Motor neuron (in vitro differentiated cells): ENCODE measurements around the gene ZNF784. TPM values are rescaled to one million over a fixed set of nuclear protein-coding genes. Genes with fewer than 3 reads are reported as not detected.

Experiments used
- ATAC-seq, 8 experiments: fragments of 200-7000 bp; cut with Tn5 transposase; replicated peaks in 6 of 8; 2 replicates each; pipeline ENCODE4 v1.8.0; 2021; ENCODE audit warnings: mild to moderate bottlenecking in 8 of 8, moderate library complexity in 8 of 8
- H3K27ac ChIP-seq, 2 donors: fragments of 250-450 bp; sonication (Bioruptor Pico); 2 replicates each; pipeline ENCODE4 v1.9.0; 2021; ENCODE audit warnings: antibody characterized with exemption in 2 of 2, mild to moderate bottlenecking in 2 of 2, moderate library complexity in 1 of 2
- H3K4me1 ChIP-seq, 2 donors: fragments of 250-450 bp; sonication (Bioruptor Pico); replicated peaks in 1 of 2; 2 replicates each; pipeline ENCODE4 v1.6.1; 2021; ENCODE audit warnings: antibody characterized with exemption in 2 of 2, mild to moderate bottlenecking in 2 of 2, moderate library complexity in 1 of 2
- H3K4me3 ChIP-seq, 5 donors: fragments of 250-450 bp; sonication (Bioruptor Pico); 2 replicates each; pipeline ENCODE4 v1.9.0; 2021; ENCODE audit warnings: antibody characterized with exemption in 5 of 5, mild to moderate bottlenecking in 5 of 5, moderate library complexity in 4 of 5
- WGBS, 10 experiments: fragments of 450-650 bp; shearing (Covaris generic); methylation state at CpG; one replicate each; pipeline ENCODE4 v1.0.0; 2022; 5-methylcytosine and 5-hydroxymethylcytosine counted together
- in situ Hi-C, 9 experiments: fragments of 400-800 bp; cut with MboI; loops; one replicate each; pipeline ENCODE4 v1.15.0; 2021; ENCODE audit warnings: low sequenced_read_pairs in 9 of 9, low pct_unique_long_range_greater_than_20kb in 2 of 9; ENCODE audit not compliant: unreplicated experiment in 9 of 9
- total RNA-seq, 8 experiments: library from RNA; unstranded; fragments of 300-600 nt; gene quantifications; 2 replicates each; pipeline versions ENCODE4 v1.2.3 to v1.2.4, GENCODE V29; 2022

ZNF784 gene
- total RNA-seq, 8 experiments from 2014 or later = 1.6 to 8.2 (median 4.1) TPM

- in situ Hi-C loops = no loop called here
- WGBS, 10 experiments = 86 to 100% (median 100%) methylated on average over 1 to 2 of the region's 3 CpGs; no CpG with 5 or more reads in 2 of the 10 experiments
- no peak overlapping the region for H3K27ac ChIP-seq
Measured at GRCh38 chr19:55611983-55612645, 12.3 kb downstream of the ZNF784 start.

DNA sequence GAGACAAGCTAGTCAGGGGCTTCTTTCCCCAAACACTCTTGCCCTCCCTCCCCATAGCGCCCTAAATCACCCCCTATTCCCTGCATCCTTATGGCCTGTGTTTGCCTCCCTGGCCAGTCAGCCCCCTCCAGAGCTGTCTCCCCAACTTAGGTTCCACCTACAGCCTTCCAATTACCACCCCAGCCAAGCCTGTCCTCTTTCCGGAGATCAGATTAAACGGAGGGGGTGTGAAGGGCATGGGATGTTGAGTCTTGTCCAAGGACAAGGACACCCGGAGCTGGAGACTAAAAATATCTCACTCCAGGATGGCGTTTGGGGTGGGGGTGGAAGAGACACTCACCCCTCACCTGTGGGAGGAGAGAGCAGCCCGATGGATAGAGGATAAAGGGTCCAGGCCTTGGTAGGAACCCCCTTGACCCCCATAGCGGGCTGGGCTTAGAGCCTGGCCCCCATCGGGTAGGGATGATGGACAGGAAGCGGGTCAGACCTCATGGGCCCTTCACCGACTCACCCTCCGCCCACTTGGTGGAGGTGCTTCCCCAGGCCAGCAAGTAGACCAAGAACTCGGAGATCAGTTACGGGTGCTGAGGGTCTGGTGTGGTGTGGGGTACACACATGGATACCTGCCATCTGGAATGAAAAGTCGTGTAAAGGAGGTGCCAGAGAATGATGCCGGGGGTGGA lies 12.9 kb downstream of the ZNF784 start:
- ATAC-seq = no peak
- 0 to 100% (median 77%) methylated on average over 1 to 4 of the region's 15 CpGs; no CpG with 5 or more reads in 4 of the 10 experiments for WGBS, 10 experiments
- Histone ChIP-seq H3K4me1 (peaks cover 0 to 5% of the 10 kb centered on the region in 2 donors), H3K27ac (peak overlapping the region in 1 of 2 donors; percentile 20), H3K4me3 (no peak overlapping the region)
- in situ Hi-C loops = no loop called here

More at GRCh38 chr19:55611983-55612645, 12.3 kb downstream of the ZNF784 start:
- Histone ChIP-seq H3K4me3 (no peak overlapping the region), H3K4me1 (no peaks in the 10 kb centered on the region)
- no peak for ATAC-seq

DNA sequence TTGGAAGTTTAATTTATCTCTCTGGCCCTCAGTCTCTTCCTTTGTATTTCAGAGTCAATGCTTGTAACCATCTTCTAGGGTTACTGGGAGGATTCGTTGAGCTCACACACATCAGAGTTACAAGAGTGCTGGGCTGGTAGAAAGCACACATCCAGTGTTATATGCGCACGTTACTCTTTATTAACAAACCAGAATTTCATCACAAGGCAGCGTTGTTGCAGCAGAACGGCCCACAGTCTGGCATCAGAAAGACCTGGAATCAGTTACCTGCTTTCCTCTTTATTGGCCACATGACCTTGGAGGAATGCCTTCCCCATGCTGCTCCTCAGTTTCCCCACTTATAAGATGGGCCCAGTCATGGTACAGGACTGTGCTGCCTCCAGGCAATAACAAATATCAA lies 15.0 kb downstream of the ZNF784 start:
- no peak for ATAC-seq
- H3K4me1 ChIP-seq = peaks cover under 1 to 7% of the 10 kb centered on the region in 2 donors
- in situ Hi-C loops = loop anchor here in 1 of 9 experiments (10.0 kb wide), 1 partner anchor 95 kb away; no protein-coding TSS in a partner anchor
- H3K4me3 ChIP-seq = no peak overlapping the region
- no peak overlapping the region for H3K27ac ChIP-seq
- WGBS, 10 experiments = 40 to 100% (median 91%) methylated on average over 1 to 5 of the region's 5 CpGs; no CpG with 5 or more reads in 3 of the 10 experiments

DNA sequence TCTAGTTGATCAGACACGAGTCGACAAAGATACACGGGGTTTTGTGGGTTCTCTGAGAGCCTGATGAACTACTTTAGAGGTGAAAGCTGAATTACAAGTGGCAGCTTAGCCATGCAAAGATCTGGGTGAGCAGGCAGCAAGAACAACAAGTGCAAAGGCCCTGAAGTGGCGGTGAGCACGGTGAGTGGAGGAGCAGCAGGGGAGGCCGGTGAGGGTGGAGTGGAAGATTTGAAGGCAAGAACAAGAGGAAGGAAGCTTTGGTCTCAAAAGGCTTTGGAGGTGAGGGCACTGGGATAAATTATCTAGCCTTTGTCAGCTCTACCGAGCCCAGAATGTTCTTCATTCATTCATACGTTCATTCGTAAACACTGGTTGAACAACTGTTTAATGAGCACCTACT lies 17.5 kb downstream of the ZNF784 start:
- ATAC-seq = no peak

DNA sequence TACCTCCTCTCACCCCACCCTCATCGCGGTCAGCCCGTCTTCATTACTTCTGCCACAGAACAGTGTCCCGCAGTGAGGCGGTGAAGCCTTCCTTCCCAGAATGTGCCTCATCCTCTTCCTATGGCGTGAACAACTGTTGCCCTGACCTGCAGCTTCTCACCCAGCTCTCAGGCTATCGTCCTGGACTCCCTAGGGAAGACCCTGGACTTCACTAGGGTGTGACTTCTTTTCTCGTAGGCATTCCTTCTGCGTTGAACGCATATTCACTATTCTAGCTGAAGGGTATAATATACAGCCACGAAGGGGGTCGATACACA lies 17.9 kb downstream of the ZNF784 start:
- Histone ChIP-seq H3K27ac (peak overlapping the region in 1 of 2 donors; percentile 97), H3K4me3 (peak overlapping the region; percentile 58 to 84 (median 72)), H3K4me1 (peaks cover 3 to 11% of the 10 kb centered on the region in 2 donors)
- in situ Hi-C loops = loop anchor here in 1 of 9 experiments (10.0 kb wide), 1 partner anchor 92 kb away; no protein-coding TSS in a partner anchor
- WGBS, 10 experiments = 7 to 20% (median 17%) methylated on average over 1 to 11 of the region's 12 CpGs; no CpG with 5 or more reads in 5 of the 10 experiments
- ATAC-seq = no peak

More for the DNA sequence above, 17.5 kb downstream of the ZNF784 start:
- peak overlapping the region in 4 of 5 donors; percentile 61 to 84 (median 74) for H3K4me3 ChIP-seq
- 67 to 95% (median 76%) methylated on average over 2 to 8 of the region's 9 CpGs; no CpG with 5 or more reads in 3 of the 10 experiments for WGBS, 10 experiments
- in situ Hi-C loops = loop anchor here in 1 of 9 experiments (10.0 kb wide), 1 partner anchor 92 kb away; no protein-coding TSS in a partner anchor
- no peak overlapping the region for H3K27ac ChIP-seq
- peaks cover 3 to 11% of the 10 kb centered on the region in 2 donors for H3K4me1 ChIP-seq

DNA sequence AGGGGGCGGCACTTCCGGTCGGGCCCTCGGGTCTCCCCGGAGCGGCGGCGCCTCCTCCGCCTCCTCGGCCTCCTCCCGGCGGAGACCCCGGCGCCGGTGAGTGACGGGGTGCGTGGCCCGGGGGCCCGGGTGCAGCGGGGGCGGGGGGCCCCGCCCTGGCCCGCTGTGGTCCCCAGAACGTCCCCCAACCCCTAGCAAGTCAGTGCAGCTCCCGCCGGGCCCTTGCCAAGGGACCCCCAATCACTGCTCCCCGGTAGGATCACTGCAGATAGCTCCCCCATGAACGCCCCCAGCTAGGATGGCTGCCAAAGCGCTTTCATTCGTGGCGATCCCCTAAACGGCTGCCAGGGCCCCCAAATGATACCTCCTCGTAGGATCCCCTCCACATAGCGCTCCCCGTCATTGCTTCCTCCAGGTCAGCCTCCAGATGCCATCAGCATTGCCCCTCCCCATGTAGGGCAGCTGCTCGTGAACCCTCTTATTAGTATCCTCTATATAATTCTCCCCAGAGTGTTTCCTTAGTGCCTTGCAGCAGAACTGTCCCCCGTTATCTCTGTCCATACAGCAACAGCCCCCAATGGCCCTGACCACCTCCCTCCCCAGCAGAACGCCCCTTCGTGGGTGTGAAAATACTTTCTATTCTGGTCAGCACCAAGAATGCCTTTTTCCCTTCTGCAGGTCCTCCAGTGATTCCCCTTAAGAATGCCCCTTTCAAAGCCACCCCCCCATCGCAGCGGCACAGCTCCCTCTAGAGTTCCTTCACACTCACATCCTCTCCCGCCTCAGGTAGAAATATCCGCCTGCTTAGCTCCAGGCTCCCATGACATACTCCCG lies 18.5 kb downstream of the ZNF784 start, which contains the start of gene ZNF865:
TSS of gene ZNF865 (plus strand) at position 11 of the 834 bp plus-strand sequence. CDS start 7,972 bp downstream, outside the sequence.
- ATAC-seq = peak; percentile 36 to 56 (median 42)
- Histone ChIP-seq H3K4me3 (peak within 1 kb of the TSS; percentile 58 to 84 (median 72)), H3K4me1 (peaks cover 6 to 14% of the 10 kb centered on the region in 2 donors), H3K27ac (peak within 1 kb of the TSS; percentile 91 to 97)
- whole genome bisulfite sequencing, 10 experiments = 0 to 7% (median 4%) methylated on average over 1 to 7 of the region's 44 CpGs; no CpG with 5 or more reads in 5 of the 10 experiments
- in situ Hi-C loops = loop anchor here in 1 of 9 experiments (10.0 kb wide), 1 partner anchor 91 kb away; no protein-coding TSS in a partner anchor

- Histone ChIP-seq H3K4me3 (peak overlapping the region; percentile 58 to 84 (median 72)), H3K27ac (peak overlapping the region; percentile 91 to 97), H3K4me1 (peaks cover 6 to 15% of the 10 kb centered on the region in 2 donors)
- in situ Hi-C loops = loop anchor here in 1 of 9 experiments (10.0 kb wide), 1 partner anchor 90 kb away; no protein-coding TSS in a partner anchor
- whole genome bisulfite sequencing, 10 experiments = 0 to 2% methylated on average over 2 to 9 of the region's 43 CpGs; no CpG with 5 or more reads in 8 of the 10 experiments
- peak; percentile 62 to 85 (median 81) for ATAC-seq
Measured at GRCh38 chr19:55605207-55605636, 19.1 kb downstream of the ZNF784 start.

DNA sequence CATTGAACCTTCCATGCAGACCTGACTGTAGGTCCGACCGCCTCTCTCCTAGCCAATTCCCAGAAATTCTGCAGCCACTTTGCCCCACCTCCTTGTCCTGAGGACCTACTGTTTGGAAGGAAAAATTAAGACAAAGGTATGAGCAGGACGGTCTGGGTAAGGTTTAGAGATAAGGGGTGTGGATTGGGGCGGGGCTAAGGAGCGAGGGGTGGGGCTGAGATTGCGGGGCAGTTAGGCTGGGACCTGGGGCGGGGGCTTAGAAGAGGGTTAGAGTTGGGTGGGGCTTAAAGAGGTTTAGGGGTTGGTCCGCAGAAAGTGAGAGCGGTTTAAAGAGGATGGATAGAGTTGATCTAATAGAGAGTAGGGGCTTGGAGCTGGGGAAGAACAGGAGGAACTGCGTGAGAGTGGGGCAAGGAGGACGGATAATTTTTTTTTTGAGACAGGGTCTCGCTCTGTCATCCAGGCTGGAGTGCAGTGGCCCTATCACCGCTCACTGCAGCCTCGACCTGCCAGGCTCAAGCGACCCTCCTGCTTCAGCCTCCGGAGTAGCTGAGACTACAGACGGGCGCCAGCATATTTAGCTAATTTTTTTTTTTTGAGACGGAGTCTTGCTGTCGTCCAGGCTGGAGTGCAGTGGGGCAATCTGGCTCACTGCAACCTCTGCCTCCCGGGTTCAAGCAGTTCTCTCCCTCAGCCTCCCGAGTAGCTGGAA lies 20.6 kb downstream of the ZNF784 start:
- H3K4me1 ChIP-seq = peaks cover 6 to 15% of the 10 kb centered on the region in 2 donors
- in situ Hi-C loops = loop anchor here in 1 of 9 experiments (10.0 kb wide), 1 partner anchor 89 kb away; no protein-coding TSS in a partner anchor
- ATAC-seq = no peak
- peak overlapping the region; percentile 58 to 84 (median 72) for H3K4me3 ChIP-seq
- peak overlapping the region; percentile 91 to 97 for H3K27ac ChIP-seq
- 40 to 98% (median 58%) methylated on average over 1 to 8 of the region's 22 CpGs; no CpG with 5 or more reads in 5 of the 10 experiments for WGBS, 10 experiments

DNA sequence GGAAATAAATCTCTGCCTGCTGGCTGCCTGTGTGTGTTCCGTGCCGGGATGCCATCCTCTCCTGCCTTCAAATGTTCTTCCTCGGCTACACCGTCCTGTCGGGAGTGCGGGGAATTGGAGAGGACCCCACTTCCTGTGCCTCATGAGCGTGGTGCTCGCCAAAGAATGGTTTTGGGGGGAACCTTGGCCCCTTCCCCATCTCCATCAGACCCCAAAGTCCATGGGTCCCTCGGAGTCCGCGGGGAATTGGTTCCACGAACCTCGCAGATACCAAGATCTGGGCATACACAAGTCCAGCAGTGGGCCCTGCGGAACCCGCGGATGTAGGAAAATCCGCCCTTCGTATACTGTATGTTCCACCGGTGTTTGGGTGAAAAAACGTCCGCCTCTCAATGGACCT lies 21.3 kb downstream of the ZNF784 start:
- Histone ChIP-seq H3K4me3 (no peak overlapping the region), H3K27ac (no peak overlapping the region), H3K4me1 (peaks cover 12 to 19% of the 10 kb centered on the region in 2 donors)
- in situ Hi-C loops = loop anchor here in 1 of 9 experiments (10.0 kb wide), 1 partner anchor 88 kb away; no protein-coding TSS in a partner anchor
- no peak for ATAC-seq
- 85 to 100% (median 95%) methylated on average over 2 to 13 of the region's 21 CpGs; no CpG with 5 or more reads in 4 of the 10 experiments for WGBS, 10 experiments

- ATAC-seq = no peak
- H3K4me3 ChIP-seq = no peak overlapping the region
- in situ Hi-C loops = loop anchor here in 1 of 9 experiments (10.0 kb wide), 1 partner anchor 88 kb away; no protein-coding TSS in a partner anchor
- peaks cover 13 to 19% of the 10 kb centered on the region in 2 donors for H3K4me1 ChIP-seq
- 93 to 100% (median 97%) methylated on average over 2 to 11 of the region's 60 CpGs; no CpG with 5 or more reads in 6 of the 10 experiments for WGBS, 10 experiments
- no peak overlapping the region for H3K27ac ChIP-seq
Measured at GRCh38 chr19:55602104-55603001, 22.0 kb downstream of the ZNF784 start.

GRCh38 chr19:55601084-55601483 lies 23.3 kb downstream of the ZNF784 start:
- ATAC-seq = no peak
- 69 to 100% (median 95%) methylated on average over 1 to 3 of the region's 4 CpGs; no CpG with 5 or more reads in 4 of the 10 experiments for WGBS, 10 experiments
- in situ Hi-C loops = loop anchor here in 1 of 9 experiments (10.0 kb wide), 1 partner anchor 86 kb away; no protein-coding TSS in a partner anchor
- H3K4me3 ChIP-seq = peak overlapping the region; percentile 68 to 94 (median 90)
- peak overlapping the region in 1 of 2 donors; percentile 99 for H3K27ac ChIP-seq
- peaks cover 13% of the 10 kb centered on the region in 2 donors for H3K4me1 ChIP-seq
